ENCODE measurements around the gene KCP.

KCP gene

GRCh38 chr7:128928159-128928813 lies 17.8 kb upstream of the KCP start:
- Histone ChIP-seq H3K9me3 (no peaks in the 10 kb centered on the region), H3K4me1 (ENCODE audit: control insufficient read depth in 1 of 2, insufficient read depth in 1 of 2, low read depth in 1 of 2, low read length in 1 of 2) (peaks cover 5 to 6% of the 10 kb centered on the region in 2 experiments), H3K4me3 (ENCODE audit: low read depth in 1 of 2, low read length in 1 of 2) (no peak overlapping the region), H3K36me3 (no peaks in the 10 kb centered on the region), H3K27me3 (peaks cover 25% of the 10 kb centered on the region), H3K27ac (no peak overlapping the region)
- no peak for TF ChIP-seq CTCF (IDR thresholded peaks at IDR 0.05)

GRCh38 chr7:128924707-128925588 lies 14.4 kb upstream of the KCP start:
- Histone ChIP-seq H3K36me3 (no peaks in the 10 kb centered on the region), H3K27me3 (peaks cover 58% of the 10 kb centered on the region), H3K9me3 (no peaks in the 10 kb centered on the region), H3K27ac (no peak overlapping the region), H3K4me3 (ENCODE audit: low read depth in 1 of 2, low read length in 1 of 2) (no peak overlapping the region), H3K4me1 (ENCODE audit: control insufficient read depth in 1 of 2, insufficient read depth in 1 of 2, low read depth in 1 of 2, low read length in 1 of 2) (no peaks in the 10 kb centered on the region)
- TF ChIP-seq CTCF (IDR thresholded peaks at IDR 0.05), result no peak

GRCh38 chr7:128923411-128923800 lies 12.9 kb upstream of the KCP start:
- Histone ChIP-seq H3K36me3 (no peaks in the 10 kb centered on the region), H3K27me3 (peaks cover 73% of the 10 kb centered on the region), H3K27ac (no peak overlapping the region), H3K4me1 (ENCODE audit: control insufficient read depth in 1 of 2, insufficient read depth in 1 of 2, low read depth in 1 of 2, low read length in 1 of 2) (no peaks in the 10 kb centered on the region), H3K9me3 (no peaks in the 10 kb centered on the region), H3K4me3 (ENCODE audit: low read depth in 1 of 2, low read length in 1 of 2) (no peak overlapping the region)
- no peak for TF ChIP-seq CTCF (IDR thresholded peaks at IDR 0.05)

- Histone ChIP-seq H3K27ac (no peak overlapping the region), H3K9me3 (no peaks in the 10 kb centered on the region), H3K27me3 (peaks cover 80% of the 10 kb centered on the region), H3K4me3 (ENCODE audit: low read depth in 1 of 2, low read length in 1 of 2) (no peak overlapping the region), H3K36me3 (no peaks in the 10 kb centered on the region), H3K4me1 (ENCODE audit: control insufficient read depth in 1 of 2, insufficient read depth in 1 of 2, low read depth in 1 of 2, low read length in 1 of 2) (no peaks in the 10 kb centered on the region)
- no peak for TF ChIP-seq CTCF (IDR thresholded peaks at IDR 0.05)
Observed at GRCh38 chr7:128922496-128923410, 12.2 kb upstream of the KCP start.

- Histone ChIP-seq H3K27me3 (peaks cover 88% of the 10 kb centered on the region), H3K4me1 (ENCODE audit: control insufficient read depth in 1 of 2, insufficient read depth in 1 of 2, low read depth in 1 of 2, low read length in 1 of 2) (no peaks in the 10 kb centered on the region), H3K27ac (no peak overlapping the region), H3K36me3 (no peaks in the 10 kb centered on the region), H3K9me3 (no peaks in the 10 kb centered on the region), H3K4me3 (ENCODE audit: low read depth in 1 of 2, low read length in 1 of 2) (no peak overlapping the region)
- TF ChIP-seq CTCF (IDR thresholded peaks at IDR 0.05), result no peak
Observed at GRCh38 chr7:128921866-128922440, 11.4 kb upstream of the KCP start.

Measured in neutrophil (primary cell).